Measurements from ENCODE around the gene TPM1.
"Not testable (repeated sequence)": the region's sequence is repeated elsewhere in the genome, so short reads cannot be mapped to it uniquely, and the experiment has no call there.

- not testable (repeated sequence) for TF ChIP-seq EZH2 (IDR thresholded peaks at IDR 0.05; ENCODE audit: insufficient read depth, poor library complexity, severe bottlenecking); EZH2phosphoT487 (IDR thresholded peaks at IDR 0.05; ENCODE audit: insufficient read depth, low read depth)
These were observed 56.4 kb downstream of the TPM1 start for GRCh38 chr15:63098901-63099300.

Measured in GM23248 (cell line).